ENCODE measurements around the gene CTSH. TPM values are rescaled to one million over a fixed set of nuclear protein-coding genes. Genes with fewer than 3 reads are reported as not detected.

CTSH gene
- total RNA-seq, 1 donor from 2014 or later = 112 TPM

DNA sequence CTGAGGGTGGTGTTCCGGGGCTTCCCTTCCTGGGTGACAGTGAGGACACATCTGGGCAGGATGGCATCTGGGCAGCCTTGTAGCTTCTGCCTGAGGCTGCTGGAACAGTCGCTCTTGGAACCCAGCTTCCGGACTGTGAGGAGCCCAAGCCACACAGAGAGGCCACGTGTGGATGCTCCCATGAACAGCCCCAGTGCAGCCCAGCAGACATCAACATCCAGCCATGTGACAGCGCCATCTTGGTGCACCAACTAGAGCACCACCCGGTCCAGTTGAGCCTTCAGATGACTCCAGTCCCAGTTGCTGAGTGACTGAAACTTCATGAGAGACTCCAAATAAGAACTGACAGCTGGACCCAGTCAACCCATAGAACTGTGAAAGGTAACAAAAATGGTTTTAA lies 15.5 kb upstream of the CTSH start:
- intact Hi-C loops (cut with DNase I) = no loop called here
- H3K27me3 ChIP-seq = no peaks in the 10 kb centered on the region
- no peaks in the 10 kb centered on the region for H3K9me3 ChIP-seq
- DNase-seq (ENCODE audit: low spot score in 2 of 2) = no peak
- no peak overlapping the region for H3K27ac ChIP-seq
- no peak overlapping the region for H3K4me3 ChIP-seq
- H3K4me1 ChIP-seq = no peaks in the 10 kb centered on the region
- H3K36me3 ChIP-seq = no peaks in the 10 kb centered on the region
- TF ChIP-seq, protein P1, sequence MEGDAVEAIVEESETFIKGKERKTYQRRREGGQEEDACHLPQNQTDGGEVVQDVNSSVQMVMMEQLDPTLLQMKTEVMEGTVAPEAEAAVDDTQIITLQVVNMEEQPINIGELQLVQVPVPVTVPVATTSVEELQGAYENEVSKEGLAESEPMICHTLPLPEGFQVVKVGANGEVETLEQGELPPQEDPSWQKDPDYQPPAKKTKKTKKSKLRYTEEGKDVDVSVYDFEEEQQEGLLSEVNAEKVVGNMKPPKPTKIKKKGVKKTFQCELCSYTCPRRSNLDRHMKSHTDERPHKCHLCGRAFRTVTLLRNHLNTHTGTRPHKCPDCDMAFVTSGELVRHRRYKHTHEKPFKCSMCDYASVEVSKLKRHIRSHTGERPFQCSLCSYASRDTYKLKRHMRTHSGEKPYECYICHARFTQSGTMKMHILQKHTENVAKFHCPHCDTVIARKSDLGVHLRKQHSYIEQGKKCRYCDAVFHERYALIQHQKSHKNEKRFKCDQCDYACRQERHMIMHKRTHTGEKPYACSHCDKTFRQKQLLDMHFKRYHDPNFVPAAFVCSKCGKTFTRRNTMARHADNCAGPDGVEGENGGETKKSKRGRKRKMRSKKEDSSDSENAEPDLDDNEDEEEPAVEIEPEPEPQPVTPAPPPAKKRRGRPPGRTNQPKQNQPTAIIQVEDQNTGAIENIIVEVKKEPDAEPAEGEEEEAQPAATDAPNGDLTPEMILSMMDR (IDR thresholded peaks at IDR 0.05) = no peak

DNA sequence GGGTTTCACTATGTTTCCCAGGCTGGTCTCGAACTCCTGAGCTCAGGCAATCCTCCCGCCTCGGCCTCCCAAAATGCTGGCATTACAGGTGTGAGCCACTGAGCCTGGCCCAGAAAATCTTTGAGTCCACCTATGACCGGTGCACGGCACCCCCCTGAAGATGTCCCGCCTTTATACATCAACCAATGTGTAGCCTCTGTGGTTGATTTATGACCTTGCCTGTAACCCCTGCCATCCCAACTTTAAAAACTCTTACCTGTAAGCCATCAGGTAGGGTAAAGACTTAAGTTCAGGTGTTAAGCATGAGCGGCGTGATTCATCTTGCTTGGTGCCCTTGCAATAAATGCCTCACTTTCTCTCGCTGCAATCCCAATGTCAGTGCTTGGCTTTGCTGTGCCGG lies 14.5 kb upstream of the CTSH start:
- no peak for DNase-seq (ENCODE audit: low spot score in 2 of 2)
- intact Hi-C loops (cut with DNase I) = no loop called here

DNA sequence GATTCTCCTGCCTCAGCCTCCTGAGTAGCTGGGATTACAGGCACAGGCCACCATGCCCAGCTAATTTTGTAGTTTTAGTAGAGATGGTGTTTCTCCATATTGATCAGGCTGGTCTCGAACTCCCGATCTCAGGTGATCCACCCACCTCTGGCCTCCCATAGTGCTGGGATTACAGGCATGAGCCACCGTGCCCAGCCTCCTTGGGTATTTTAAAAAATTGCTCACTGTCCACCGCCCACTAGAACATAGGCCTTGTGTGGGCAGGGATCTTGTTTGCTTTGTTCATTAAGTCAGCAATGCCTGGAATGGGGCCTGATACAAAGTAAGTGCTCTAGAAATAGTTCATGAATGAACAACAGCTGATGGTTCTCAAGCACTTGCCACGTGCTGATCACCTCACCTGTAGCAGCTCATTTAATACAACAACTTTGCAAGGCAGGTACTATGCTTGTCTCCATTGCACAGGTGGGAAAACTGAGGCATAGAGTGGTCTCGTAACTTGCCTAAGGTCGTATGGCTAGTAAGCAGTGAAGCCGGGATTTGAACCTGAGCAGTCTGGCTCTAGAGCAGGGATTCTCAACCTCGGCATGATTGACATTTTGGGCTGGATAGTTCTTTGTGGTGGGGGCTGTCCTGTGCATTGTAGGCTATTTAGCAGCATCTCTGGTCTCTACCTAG lies 12.7 kb upstream of the CTSH start:
- no peaks in the 10 kb centered on the region for H3K4me1 ChIP-seq
- TF ChIP-seq, protein P1 (IDR thresholded peaks at IDR 0.05) = no peak
- no peaks in the 10 kb centered on the region for H3K27me3 ChIP-seq
- no peak overlapping the region for H3K27ac ChIP-seq
- no peaks in the 10 kb centered on the region for H3K36me3 ChIP-seq
- intact Hi-C loops (cut with DNase I) = no loop called here
- no peaks in the 10 kb centered on the region for H3K9me3 ChIP-seq
- H3K4me3 ChIP-seq = no peak overlapping the region
- no peak for DNase-seq (ENCODE audit: low spot score in 2 of 2)

More for the DNA sequence above, 14.5 kb upstream of the CTSH start:
- Histone ChIP-seq H3K27me3 (no peaks in the 10 kb centered on the region), H3K36me3 (no peaks in the 10 kb centered on the region), H3K9me3 (no peaks in the 10 kb centered on the region), H3K4me3 (no peak overlapping the region), H3K4me1 (no peaks in the 10 kb centered on the region), H3K27ac (no peak overlapping the region)
- TF ChIP-seq, protein P1 (IDR thresholded peaks at IDR 0.05) = no peak

DNA sequence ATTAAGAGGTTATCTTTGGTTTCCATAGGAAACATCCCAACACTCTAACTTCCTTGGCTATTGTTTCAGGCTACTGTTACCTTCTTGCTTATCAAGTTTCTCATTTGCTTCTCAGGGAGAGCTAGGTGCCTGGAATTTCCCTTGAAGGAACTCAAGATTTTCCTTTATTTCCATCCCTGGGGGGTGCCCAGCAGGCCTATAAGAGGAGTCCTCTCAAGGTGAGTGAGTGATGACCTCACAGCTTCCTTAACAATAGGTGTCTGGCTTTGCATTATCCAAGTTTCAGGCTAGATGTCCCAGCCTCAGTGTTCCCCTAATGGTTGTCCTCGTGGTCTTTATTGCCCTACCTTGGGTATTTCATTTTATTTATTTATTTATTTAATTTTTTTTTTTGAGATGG lies 12.1 kb upstream of the CTSH start:
- no peak overlapping the region for H3K27ac ChIP-seq
- H3K4me3 ChIP-seq = no peak overlapping the region
- TF ChIP-seq, protein P1 (IDR thresholded peaks at IDR 0.05) = no peak
- no peaks in the 10 kb centered on the region for H3K9me3 ChIP-seq
- intact Hi-C loops (cut with DNase I) = no loop called here
- no peaks in the 10 kb centered on the region for H3K4me1 ChIP-seq
- no peak for DNase-seq (ENCODE audit: low spot score in 2 of 2)
- no peaks in the 10 kb centered on the region for H3K27me3 ChIP-seq
- no peaks in the 10 kb centered on the region for H3K36me3 ChIP-seq

DNA sequence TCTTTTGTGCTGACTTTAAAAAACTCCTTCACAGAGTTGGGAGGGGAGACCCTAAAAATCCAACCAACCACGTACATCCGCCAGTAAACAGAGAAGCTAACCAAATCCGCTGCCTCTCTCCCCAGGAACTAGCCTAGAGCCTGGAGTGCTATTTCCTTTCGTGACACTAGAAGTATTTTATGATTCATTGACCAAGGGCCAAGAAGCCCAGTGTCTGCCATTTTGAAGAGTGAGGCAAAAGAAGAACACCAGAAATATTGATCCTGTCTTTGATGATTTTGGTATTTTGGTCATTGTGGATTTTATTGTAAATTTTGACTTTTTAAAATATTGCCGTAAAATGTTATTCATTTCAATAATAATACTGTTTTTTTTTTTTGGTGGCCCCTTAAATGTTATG lies 10.5 kb upstream of the CTSH start:
- Histone ChIP-seq H3K27me3 (no peaks in the 10 kb centered on the region), H3K4me1 (no peaks in the 10 kb centered on the region), H3K36me3 (no peaks in the 10 kb centered on the region), H3K4me3 (no peak overlapping the region), H3K27ac (no peak overlapping the region), H3K9me3 (no peaks in the 10 kb centered on the region)
- TF ChIP-seq, protein P1 (IDR thresholded peaks at IDR 0.05) = no peak
- DNase-seq (ENCODE audit: low spot score in 2 of 2) = no peak
- intact Hi-C loops (cut with DNase I) = no loop called here

DNA sequence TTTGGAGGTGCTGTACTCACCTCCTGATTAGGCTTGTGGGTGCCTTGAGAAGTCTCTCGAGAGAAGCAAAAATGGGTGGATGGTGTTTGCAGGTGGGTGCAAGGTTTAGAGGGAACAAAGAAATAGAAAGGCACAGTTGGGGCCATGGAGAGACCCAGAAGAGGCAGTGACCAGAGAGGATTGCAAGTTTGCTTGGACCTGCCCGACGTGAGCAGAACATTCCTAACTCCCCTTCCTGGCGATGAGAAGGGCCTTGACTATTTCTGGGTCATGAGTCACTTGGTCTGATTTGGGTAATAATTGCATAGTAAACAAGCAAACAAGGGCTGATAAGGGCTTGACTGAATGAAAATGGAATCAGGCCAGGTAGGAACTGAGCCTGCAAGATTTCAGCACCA lies 7.0 kb upstream of the CTSH start:
- Histone ChIP-seq H3K9me3 (no peaks in the 10 kb centered on the region), H3K4me3 (no peak overlapping the region), H3K36me3 (no peaks in the 10 kb centered on the region), H3K27ac (no peak overlapping the region), H3K27me3 (no peaks in the 10 kb centered on the region), H3K4me1 (no peaks in the 10 kb centered on the region)
- TF ChIP-seq, protein P1 (IDR thresholded peaks at IDR 0.05) = no peak
- no peak for DNase-seq (ENCODE audit: low spot score in 2 of 2)
- intact Hi-C loops (cut with DNase I) = loop anchor here (2.0 kb wide), 1 partner anchor 17 kb away; no protein-coding TSS in a partner anchor
